Astrocyte of the cerebellum (primary cell): ENCODE measurements around the gene SLC3A2.
A peak's percentile ranks its signal among the peaks of the same experiment; 100 is the strongest.

Experiments
- DNase-seq: peaks from one replicate; pipeline ENCODE4 v3.0.0-alpha.2; 2011; ENCODE audit warnings: low read depth
- H3K4me3 ChIP-seq: 2 replicates; pipeline ENCODE4 v1.5.1; 2011; ENCODE audit warnings: mild to moderate bottlenecking, low read depth, low read length, moderate library complexity
- in situ Hi-C: cut with HindIII; loops from 2 replicates; pipeline ENCODE4 v1.10.0; 2017; ENCODE audit warnings: low sequenced_read_pairs
- TF ChIP-seq, protein P1 (sequence below): IDR thresholded peaks from 2 replicates; pipeline ENCODE4 v1.5.1; 2012; ENCODE audit warnings: low read length, low read depth, moderate library complexity, mild to moderate bottlenecking; ENCODE audit errors: missing control alignments

The SLC3A2 gene

DNA sequence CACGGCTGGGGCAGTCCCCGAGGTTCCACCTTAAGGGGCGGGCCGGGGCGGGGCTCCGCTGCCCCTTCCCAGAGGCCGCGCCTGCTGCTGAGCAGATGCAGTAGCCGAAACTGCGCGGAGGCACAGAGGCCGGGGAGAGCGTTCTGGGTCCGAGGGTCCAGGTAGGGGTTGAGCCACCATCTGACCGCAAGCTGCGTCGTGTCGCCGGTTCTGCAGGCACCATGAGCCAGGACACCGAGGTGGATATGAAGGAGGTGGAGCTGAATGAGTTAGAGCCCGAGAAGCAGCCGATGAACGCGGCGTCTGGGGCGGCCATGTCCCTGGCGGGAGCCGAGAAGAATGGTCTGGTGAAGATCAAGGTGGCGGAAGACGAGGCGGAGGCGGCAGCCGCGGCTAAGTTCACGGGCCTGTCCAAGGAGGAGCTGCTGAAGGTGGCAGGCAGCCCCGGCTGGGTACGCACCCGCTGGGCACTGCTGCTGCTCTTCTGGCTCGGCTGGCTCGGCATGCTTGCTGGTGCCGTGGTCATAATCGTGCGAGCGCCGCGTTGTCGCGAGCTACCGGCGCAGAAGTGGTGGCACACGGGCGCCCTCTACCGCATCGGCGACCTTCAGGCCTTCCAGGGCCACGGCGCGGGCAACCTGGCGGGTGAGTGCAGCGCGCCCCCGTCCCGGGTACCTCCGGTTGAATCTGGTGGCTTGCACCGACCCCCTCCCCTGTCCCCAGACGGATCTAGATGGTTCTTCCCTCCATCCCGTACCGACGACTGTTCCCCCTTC, at the start of gene SLC3A2:
SLC3A2 (plus strand) TSS at position 94 of the 776 bp plus-strand sequence; CDS start at position 222, 128 bp downstream.
- in situ Hi-C loops, result no loop called here
- DNase-seq, result peak; percentile 53
- H3K4me3 ChIP-seq, result peak within 1 kb of the TSS; percentile 94
- TF ChIP-seq, protein P1, sequence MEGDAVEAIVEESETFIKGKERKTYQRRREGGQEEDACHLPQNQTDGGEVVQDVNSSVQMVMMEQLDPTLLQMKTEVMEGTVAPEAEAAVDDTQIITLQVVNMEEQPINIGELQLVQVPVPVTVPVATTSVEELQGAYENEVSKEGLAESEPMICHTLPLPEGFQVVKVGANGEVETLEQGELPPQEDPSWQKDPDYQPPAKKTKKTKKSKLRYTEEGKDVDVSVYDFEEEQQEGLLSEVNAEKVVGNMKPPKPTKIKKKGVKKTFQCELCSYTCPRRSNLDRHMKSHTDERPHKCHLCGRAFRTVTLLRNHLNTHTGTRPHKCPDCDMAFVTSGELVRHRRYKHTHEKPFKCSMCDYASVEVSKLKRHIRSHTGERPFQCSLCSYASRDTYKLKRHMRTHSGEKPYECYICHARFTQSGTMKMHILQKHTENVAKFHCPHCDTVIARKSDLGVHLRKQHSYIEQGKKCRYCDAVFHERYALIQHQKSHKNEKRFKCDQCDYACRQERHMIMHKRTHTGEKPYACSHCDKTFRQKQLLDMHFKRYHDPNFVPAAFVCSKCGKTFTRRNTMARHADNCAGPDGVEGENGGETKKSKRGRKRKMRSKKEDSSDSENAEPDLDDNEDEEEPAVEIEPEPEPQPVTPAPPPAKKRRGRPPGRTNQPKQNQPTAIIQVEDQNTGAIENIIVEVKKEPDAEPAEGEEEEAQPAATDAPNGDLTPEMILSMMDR, result peak; percentile 53

DNA sequence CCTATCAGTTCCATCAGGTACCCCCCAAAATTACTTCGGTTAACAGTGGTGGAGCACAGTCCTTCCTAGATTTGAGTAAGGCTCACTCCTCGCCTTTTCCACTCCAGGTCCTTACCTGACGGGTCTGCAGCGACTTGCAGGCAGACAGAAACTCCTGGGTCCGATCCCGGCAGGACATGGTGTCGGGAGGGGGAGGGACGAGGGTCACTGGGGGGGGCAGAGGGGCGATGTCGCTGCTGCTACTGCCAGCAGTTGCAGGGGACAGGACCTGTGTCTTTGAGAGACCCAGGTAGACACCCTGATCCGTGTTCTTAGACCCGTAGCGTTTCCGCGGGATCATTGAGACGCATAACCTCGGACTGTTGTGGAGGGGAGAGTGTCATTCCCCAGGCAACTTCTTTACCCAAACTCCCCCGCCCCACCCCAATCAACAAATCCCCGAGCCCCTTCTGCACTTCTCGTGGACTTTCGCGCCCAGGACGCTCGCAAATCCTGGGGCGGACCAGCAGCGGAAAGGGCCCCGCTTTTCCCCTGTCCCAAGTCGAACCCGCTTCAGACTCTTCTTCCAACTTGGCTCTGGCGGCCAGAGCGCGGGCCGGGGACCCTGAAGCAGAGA, 49.7 kb upstream of the SLC3A2 start:
- peak overlapping the region; percentile 92 for H3K4me3 ChIP-seq
- DNase-seq, result no peak
- in situ Hi-C loops, result no loop called here
- TF ChIP-seq, protein P1, result no peak

DNA sequence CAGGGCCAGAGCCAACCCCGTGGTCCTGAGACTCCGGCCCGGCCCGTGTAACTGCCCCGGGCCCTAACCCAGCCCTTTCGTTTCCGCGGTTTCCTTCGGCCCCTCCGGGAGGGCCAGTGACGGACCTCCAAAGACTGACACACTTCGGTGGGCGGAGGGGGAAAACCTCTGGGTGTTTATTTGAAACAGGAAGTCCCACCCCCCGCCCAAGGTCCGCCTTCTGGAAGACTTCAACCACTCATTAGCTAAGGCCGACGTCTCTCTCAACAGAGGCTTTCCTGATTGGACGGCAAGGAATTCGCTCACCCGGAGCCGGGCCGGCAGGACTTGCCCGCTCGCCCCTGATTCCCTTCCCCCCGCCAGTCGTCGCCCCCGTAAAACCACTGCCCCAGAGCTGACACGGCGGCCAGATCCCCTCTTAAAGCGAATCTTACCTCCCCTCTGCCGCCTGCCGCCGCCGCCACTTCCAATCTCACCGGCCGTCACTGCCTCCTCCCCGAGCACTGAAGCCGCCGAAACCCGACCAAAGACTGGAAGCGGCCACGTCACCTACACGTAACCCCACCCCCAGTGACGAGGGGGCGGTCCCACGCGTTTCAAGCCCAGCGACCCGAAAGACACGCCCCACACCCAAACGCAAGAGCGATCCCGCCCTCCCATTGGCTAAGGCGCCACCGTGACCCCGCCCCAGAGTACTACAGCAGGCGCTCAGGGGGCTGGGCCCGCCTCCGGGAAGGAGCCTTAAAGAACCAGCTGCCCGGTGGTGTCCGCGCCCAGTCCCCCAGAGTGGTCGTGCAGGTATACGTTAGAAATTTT, 49.0 kb upstream of the SLC3A2 start, which contains the start of gene STX5:
STX5 (minus strand) TSS at position 532 of the 816 bp plus-strand sequence. CDS start 808 bp downstream, outside the sequence.
- H3K4me3 ChIP-seq, result peak within 1 kb of the TSS; percentile 92
- TF ChIP-seq, protein P1, result no peak
- peak; percentile 98 for DNase-seq
- in situ Hi-C loops, result no loop called here

DNA sequence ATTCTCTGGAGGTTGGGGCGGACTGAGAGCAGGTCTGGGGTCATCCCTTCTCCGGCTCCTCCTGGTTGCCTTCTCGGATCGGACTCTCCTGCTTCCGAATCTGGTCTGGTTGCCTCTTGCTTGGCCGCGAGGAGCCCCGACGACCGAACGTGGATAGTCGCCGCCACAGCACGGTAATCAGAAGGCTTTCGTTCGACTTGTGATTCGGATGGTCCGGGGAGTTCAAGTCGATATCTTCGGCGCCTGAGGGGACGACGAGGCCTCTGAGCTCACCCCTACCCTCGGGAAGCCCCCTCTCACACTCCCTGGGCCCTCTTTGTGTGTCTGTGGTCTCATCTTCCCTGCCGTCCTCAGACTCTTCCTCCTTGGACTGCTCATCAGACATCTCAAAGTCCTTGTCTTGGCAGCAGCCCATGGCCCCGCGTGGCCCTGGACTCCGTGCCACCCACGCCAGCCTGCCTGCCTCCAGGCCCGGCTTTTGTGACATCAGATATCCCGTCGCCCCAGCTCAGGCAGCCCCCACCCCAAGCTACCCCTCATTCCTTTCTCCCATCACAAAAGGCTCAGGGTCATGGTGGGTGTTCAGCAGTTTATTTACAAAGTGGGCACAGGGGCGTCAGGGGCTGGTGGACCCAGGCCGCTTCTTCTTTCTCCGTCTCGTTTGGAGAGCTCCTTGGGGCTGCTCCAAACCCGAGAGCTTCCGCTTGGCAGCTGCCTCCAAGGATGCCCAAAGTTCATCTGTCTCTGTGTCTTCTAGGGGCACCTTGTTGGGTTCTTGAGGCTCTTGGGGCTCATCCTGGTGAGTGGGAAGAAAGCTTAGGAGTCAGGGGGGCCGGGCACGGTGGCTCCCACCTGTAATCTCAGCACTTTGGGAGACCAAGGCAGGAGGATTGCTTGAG, 48.1 kb upstream of the SLC3A2 start, which contains the start of gene TEX54:
TEX54 (minus strand) TSS at position 506 of the 899 bp plus-strand sequence.
- peak within 1 kb of the TSS; percentile 92 for H3K4me3 ChIP-seq
- no peak for DNase-seq
- TF ChIP-seq, protein P1, result no peak
- in situ Hi-C loops, result no loop called here

DNA sequence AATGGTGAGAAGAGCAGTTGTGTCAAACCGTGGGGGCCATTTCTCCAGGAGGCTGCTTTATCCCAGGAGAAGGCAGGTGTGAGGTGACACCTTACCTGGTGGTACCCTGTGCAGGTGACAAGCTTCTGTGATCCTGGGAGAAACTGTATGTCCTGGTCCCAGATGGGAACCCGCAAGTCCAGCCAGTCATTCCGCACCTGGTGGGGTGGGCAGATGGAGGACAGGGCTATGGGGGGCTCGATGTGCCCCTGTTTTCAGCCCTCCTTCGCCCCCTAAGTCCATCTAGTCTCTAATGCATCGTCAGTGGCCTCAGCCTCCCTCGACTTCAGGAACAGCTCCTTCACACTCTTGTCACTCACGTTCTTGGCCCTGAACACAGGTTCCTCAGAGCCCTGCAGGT, 45.4 kb upstream of the SLC3A2 start:
- in situ Hi-C loops, result no loop called here
- TF ChIP-seq, protein P1, result no peak
- DNase-seq, result no peak
- no peak overlapping the region for H3K4me3 ChIP-seq
